Measurements from ENCODE around the gene PLD1.

- TF ChIP-seq MYC (IDR thresholded peaks at IDR 0.05; ENCODE audit: low read depth, low read length) (no peak), CTCF (IDR thresholded peaks at IDR 0.05; ENCODE audit: low read depth, low read length) (no peak), POLR2A (IDR thresholded peaks at IDR 0.05; ENCODE audit: extremely low read depth, insufficient read length) (no peak)
Observed at GRCh38 chr3:171827836-171828458, 17.7 kb upstream of the PLD1 start.

Data from NB4 (cell line).